ENCODE data around the gene TRAPPC11. TPM values are rescaled to one million over a fixed set of nuclear protein-coding genes. Genes with fewer than 3 reads are reported as not detected.

TRAPPC11 gene
- total RNA-seq, 1 donor from 2014 or later = 26.3 TPM

GRCh38 chr4:183757060-183757459, 98.0 kb downstream of the TRAPPC11 start:
- Mint-ChIP-seq H3K27me3 (ENCODE audit: low read depth, unreplicated experiment) (peaks cover 21% of the 10 kb centered on the region), H3K4me3 (ENCODE audit: unreplicated experiment) (no peak overlapping the region), H3K4me1 (ENCODE audit: low read depth, unreplicated experiment) (no peaks in the 10 kb centered on the region), H3K9me3 (ENCODE audit: unreplicated experiment) (peaks cover 3% of the 10 kb centered on the region), H3K27ac (ENCODE audit: unreplicated experiment) (no peak overlapping the region), H3K36me3 (ENCODE audit: low read depth, unreplicated experiment) (no peaks in the 10 kb centered on the region)
- peak; percentile 9 for DNase-seq (ENCODE audit: low read depth)
- Histone ChIP-seq H3K27ac (ENCODE audit: low read depth, low read length) (no peak overlapping the region), H3K4me3 (ENCODE audit: insufficient read depth, low read depth, low read length) (no peak overlapping the region), H3K9me3 (ENCODE audit: insufficient read depth, low read depth, low read length) (no peaks in the 10 kb centered on the region), H3K36me3 (ENCODE audit: insufficient read depth, low read length) (no peaks in the 10 kb centered on the region), H3K4me1 (ENCODE audit: insufficient read depth, low read length) (no peaks in the 10 kb centered on the region), H3K79me2 (ENCODE audit: insufficient read depth, low read length) (no peaks in the 10 kb centered on the region), H3K4me2 (ENCODE audit: low read length) (no peak overlapping the region), H3K9ac (ENCODE audit: low read length) (no peak overlapping the region), H4K20me1 (ENCODE audit: insufficient read depth, low read length) (no peaks in the 10 kb centered on the region), H2AFZ (ENCODE audit: low read depth, low read length) (no peak overlapping the region), H3K27me3 (ENCODE audit: insufficient read depth, low read length) (no peaks in the 10 kb centered on the region)
- no peak for FAIRE-seq
- TF ChIP-seq CTCF (IDR thresholded peaks at IDR 0.05; ENCODE audit: insufficient read depth, low read depth, low read length) (no peak), EZH2 (IDR thresholded peaks at IDR 0.05; ENCODE audit: insufficient read depth, low read length) (no peak)

- Histone ChIP-seq H3K4me2 (ENCODE audit: low read length) (peak overlapping the region; percentile 14), H3K36me3 (ENCODE audit: insufficient read depth, low read length) (no peaks in the 10 kb centered on the region), H3K4me3 (ENCODE audit: insufficient read depth, low read depth, low read length) (no peak overlapping the region), H3K4me1 (ENCODE audit: insufficient read depth, low read length) (no peaks in the 10 kb centered on the region), H3K9me3 (ENCODE audit: insufficient read depth, low read depth, low read length) (no peaks in the 10 kb centered on the region), H4K20me1 (ENCODE audit: insufficient read depth, low read length) (no peaks in the 10 kb centered on the region), H3K79me2 (ENCODE audit: insufficient read depth, low read length) (no peaks in the 10 kb centered on the region), H2AFZ (ENCODE audit: low read depth, low read length) (no peak overlapping the region), H3K27ac (ENCODE audit: low read depth, low read length) (no peak overlapping the region), H3K9ac (ENCODE audit: low read length) (no peak overlapping the region), H3K27me3 (ENCODE audit: insufficient read depth, low read length) (no peaks in the 10 kb centered on the region)
- no peaks in the 10 kb centered on the region for H3K9me3 Mint-ChIP-seq (ENCODE audit: unreplicated experiment)
- DNase-seq (ENCODE audit: low read depth) (no peak), FAIRE-seq (no peak)
- H3K27me3 Mint-ChIP-seq (ENCODE audit: low read depth, unreplicated experiment) = peaks cover 26% of the 10 kb centered on the region
- H3K4me1 Mint-ChIP-seq (ENCODE audit: low read depth, unreplicated experiment) = no peaks in the 10 kb centered on the region
- H3K36me3 Mint-ChIP-seq (ENCODE audit: low read depth, unreplicated experiment) = no peaks in the 10 kb centered on the region
- H3K27ac Mint-ChIP-seq (ENCODE audit: unreplicated experiment) = no peak overlapping the region
- no peak overlapping the region for H3K4me3 Mint-ChIP-seq (ENCODE audit: unreplicated experiment)
- TF ChIP-seq CTCF (IDR thresholded peaks at IDR 0.05; ENCODE audit: insufficient read depth, low read depth, low read length) (no peak), EZH2 (IDR thresholded peaks at IDR 0.05; ENCODE audit: insufficient read depth, low read length) (no peak)
These were observed 99.1 kb downstream of the TRAPPC11 start for GRCh38 chr4:183758061-183758757.

GRCh38 chr4:183758758-183759447, 99.8 kb downstream of the TRAPPC11 start:
- Mint-ChIP-seq H3K4me3 (ENCODE audit: unreplicated experiment) (no peak overlapping the region), H3K27ac (ENCODE audit: unreplicated experiment) (no peak overlapping the region), H3K27me3 (ENCODE audit: low read depth, unreplicated experiment) (peaks cover 29% of the 10 kb centered on the region), H3K4me1 (ENCODE audit: low read depth, unreplicated experiment) (no peaks in the 10 kb centered on the region), H3K9me3 (ENCODE audit: unreplicated experiment) (no peaks in the 10 kb centered on the region), H3K36me3 (ENCODE audit: low read depth, unreplicated experiment) (no peaks in the 10 kb centered on the region)
- Histone ChIP-seq H2AFZ (ENCODE audit: low read depth, low read length) (no peak overlapping the region), H3K27me3 (ENCODE audit: insufficient read depth, low read length) (no peaks in the 10 kb centered on the region), H3K4me3 (ENCODE audit: insufficient read depth, low read depth, low read length) (no peak overlapping the region), H3K9me3 (ENCODE audit: insufficient read depth, low read depth, low read length) (no peaks in the 10 kb centered on the region), H3K79me2 (ENCODE audit: insufficient read depth, low read length) (no peaks in the 10 kb centered on the region), H3K9ac (ENCODE audit: low read length) (no peak overlapping the region), H3K4me1 (ENCODE audit: insufficient read depth, low read length) (no peaks in the 10 kb centered on the region), H3K27ac (ENCODE audit: low read depth, low read length) (no peak overlapping the region), H3K4me2 (ENCODE audit: low read length) (no peak overlapping the region), H3K36me3 (ENCODE audit: insufficient read depth, low read length) (no peaks in the 10 kb centered on the region), H4K20me1 (ENCODE audit: insufficient read depth, low read length) (no peaks in the 10 kb centered on the region)
- FAIRE-seq = no peak
- DNase-seq (ENCODE audit: low read depth) = no peak
- TF ChIP-seq CTCF (IDR thresholded peaks at IDR 0.05; ENCODE audit: insufficient read depth, low read depth, low read length) = no peak
- TF ChIP-seq EZH2 (IDR thresholded peaks at IDR 0.05; ENCODE audit: insufficient read depth, low read length) = no peak
